Erythroblast (primary cell): Measurements from ENCODE around the gene MYO16.

Experiments
- DNase-seq, 2 experiments: peaks; one replicate each; lab custom pipeline; 2025; lab: John Stamatoyannopoulos, UW
- GATA1 ChIP-seq: IDR thresholded peaks from 2 replicates; pipeline ENCODE4 v1.6.1; 2011; ENCODE audit warnings: low read depth, mild to moderate bottlenecking, control low read depth, low read length, moderate library complexity
- POLR2A ChIP-seq: IDR thresholded peaks from 2 replicates; pipeline ENCODE4 v1.6.1; 2011; ENCODE audit warnings: mild to moderate bottlenecking, low read length

MYO16 gene

DNA sequence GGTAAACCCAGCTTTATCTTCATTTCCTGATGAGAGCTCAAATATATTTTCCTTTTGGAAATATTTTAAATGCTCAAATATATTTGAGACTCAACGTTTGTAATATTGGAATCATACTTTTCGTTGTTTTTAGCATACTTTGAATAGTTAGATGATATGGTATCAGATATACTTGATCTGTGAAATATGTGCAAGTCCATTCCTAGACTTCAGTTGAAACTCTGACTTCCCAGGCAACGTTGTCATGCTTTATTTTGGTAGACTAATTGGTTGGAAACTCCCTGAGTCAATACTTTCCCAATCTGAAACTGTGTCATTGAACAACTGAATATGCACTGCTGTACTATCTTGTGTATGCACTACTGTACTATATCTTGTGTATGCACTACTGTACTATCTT lies 378.5 kb downstream of the MYO16 start:
- no peak for DNase-seq
- TF ChIP-seq POLR2A (no peak), GATA1 (no peak)

DNA sequence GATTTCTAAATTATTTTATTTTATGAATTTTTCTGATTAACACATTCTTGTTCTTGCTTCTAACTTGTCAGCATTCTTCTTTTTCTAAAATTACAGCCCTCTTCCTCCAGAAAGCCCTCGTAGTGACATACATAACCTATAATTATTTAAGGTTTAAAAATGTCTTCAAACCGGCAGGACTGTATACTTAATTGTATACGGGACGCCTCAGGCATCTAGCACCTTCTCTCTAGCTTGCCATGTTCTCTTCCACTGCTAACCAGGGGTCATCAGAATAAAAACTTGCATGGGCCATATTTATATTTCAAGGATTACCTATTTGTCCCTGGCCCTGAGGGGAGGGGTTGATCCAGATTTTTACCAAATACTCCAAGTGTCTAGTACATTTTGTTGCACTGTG lies 380.3 kb downstream of the MYO16 start:
- DNase-seq: no peak
- no peak for TF ChIP-seq POLR2A

DNA sequence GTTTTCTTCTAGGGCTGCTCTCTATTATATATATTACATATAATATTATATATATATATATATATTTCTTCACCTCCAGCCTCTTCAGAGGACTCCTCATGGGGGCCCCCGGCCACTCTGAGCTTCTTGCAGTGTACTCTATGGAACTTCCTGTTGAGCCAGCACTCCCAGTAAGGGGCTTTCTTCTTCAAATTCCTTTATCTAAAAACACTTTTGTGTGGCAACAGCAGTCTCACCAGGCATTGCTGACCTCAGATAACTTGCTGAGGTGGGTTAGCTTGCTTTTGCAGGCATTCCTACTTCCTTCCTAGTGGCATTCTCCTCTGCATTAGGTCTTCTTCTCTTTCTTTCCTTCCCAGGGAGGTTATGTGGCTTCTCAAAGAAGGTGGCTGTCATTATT lies 381.5 kb downstream of the MYO16 start:
- no peak for TF ChIP-seq GATA1
- TF ChIP-seq POLR2A: no peak
- no peak for DNase-seq

DNA sequence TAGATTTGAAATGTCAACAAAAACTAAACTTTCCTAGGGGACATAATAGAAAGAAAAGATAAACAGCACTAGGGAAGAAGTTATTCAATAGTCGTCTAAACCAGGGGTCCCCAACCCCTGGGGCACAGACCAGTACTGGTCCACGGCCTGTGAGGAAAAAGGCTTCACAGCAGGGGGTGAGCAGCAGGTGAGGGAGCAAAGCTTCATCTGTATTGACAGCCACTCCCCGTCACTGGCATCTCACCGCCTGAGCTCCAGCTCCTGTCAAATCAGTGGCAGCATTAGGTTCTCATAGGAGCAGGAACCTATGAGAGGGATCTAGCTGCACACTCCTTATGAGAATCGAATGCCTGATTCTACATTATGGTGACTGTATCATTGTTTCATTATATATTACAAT lies 382.7 kb downstream of the MYO16 start:
- TF ChIP-seq POLR2A: no peak
- TF ChIP-seq GATA1: no peak
- no peak for DNase-seq

DNA sequence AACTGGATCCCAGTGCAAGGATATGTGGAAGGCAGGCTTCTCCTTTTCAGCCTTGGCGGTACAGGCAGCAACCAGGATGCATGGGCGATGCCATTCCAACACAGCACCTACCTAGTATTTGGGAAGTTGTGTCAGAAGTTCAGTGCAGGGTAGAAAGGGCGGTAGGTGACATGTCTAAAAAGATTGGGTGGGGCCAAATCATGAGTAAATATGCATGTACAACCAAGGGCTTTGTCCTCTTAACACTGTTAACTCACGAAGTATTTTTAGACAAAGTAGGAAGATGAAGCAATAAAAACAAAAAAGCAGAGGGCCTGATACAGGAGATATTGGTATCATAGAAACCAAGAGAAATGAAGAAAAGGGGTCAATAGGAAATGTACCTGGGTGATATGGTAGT lies 392.1 kb downstream of the MYO16 start:
- no peak for TF ChIP-seq POLR2A
- TF ChIP-seq GATA1: no peak

DNA sequence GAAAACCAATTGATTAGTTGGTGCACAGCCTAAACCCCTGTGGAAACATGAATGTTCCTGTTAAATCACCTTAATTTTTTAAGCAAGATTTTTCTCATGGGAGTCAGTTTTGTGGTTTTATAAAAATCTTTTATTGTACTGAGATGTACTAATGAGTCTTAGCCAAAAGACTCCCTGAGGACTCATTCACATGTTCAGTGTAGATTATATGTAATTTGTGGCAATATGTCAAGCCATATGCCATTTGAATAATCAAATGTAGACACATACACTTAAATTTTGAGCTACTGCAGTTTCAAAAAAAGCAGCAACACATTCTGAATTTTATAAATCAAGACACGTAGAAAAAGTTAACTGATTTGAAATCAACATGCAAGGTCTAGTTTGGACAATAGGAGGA lies 395.2 kb downstream of the MYO16 start:
- DNase-seq: no peak
- TF ChIP-seq GATA1 (no peak), POLR2A (no peak)

More for the DNA sequence above, 392.1 kb downstream of the MYO16 start:
- no peak for DNase-seq

DNA sequence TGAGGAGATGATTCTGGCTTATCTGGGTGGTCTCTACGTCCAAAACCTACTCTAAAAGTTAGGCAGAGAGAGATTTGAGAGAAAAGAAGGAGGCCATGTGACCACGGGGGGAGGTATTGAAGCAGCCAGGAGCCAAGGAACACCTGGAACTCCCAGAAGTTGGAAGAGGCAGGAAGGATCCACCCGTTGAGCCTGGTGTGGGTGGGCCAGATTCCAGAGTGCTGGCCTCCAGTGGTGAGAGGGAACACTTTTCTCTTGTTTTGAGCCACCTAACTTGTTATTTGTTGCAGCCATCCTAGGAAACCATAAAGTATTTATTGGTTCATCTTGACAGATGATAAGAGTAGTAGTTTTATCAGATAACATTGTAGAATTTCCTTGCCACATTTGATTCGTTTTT lies 396.9 kb downstream of the MYO16 start:
- no peak for TF ChIP-seq GATA1
- no peak for TF ChIP-seq POLR2A
- no peak for DNase-seq

DNA sequence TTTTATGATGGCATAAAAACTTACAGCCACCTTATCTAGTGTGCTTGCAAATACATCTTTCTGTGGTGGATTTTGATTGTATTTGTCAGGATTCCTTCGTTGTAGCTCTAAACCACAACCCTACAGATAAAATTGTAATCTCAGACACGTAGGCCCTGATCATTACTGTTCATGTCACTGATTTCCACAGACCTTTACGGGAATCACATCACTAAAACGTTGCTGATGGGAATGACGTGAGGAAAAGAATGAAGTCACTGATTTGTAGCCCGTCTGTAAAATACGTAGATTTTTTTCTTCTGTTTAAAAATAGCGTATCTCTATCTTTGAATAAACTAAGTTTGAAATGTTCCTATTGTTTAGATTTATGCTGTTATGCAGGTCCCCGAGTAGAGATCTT lies 399.2 kb downstream of the MYO16 start:
- DNase-seq: no peak
- TF ChIP-seq POLR2A: no peak
- no peak for TF ChIP-seq GATA1

DNA sequence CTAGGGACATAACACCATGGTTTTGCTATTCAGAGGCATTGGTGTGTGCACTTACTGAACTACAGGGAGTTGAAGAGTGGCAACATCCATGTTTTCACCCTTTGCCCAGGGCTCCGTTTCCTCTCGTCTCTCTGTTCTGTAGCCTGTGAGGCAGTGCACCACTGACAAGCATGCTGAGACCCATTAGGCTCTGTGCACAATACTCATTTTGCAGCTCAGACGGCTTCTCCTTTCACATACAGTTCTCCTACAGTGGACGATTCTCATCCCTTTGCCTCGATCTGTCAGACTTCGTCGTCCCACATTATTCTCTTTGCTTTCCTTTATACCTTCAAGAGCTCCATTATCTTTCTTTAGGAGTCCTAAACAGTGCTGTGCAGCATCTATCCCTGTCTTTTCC lies 403.7 kb downstream of the MYO16 start:
- DNase-seq: no peak
- TF ChIP-seq POLR2A: no peak
- TF ChIP-seq GATA1: no peak

DNA sequence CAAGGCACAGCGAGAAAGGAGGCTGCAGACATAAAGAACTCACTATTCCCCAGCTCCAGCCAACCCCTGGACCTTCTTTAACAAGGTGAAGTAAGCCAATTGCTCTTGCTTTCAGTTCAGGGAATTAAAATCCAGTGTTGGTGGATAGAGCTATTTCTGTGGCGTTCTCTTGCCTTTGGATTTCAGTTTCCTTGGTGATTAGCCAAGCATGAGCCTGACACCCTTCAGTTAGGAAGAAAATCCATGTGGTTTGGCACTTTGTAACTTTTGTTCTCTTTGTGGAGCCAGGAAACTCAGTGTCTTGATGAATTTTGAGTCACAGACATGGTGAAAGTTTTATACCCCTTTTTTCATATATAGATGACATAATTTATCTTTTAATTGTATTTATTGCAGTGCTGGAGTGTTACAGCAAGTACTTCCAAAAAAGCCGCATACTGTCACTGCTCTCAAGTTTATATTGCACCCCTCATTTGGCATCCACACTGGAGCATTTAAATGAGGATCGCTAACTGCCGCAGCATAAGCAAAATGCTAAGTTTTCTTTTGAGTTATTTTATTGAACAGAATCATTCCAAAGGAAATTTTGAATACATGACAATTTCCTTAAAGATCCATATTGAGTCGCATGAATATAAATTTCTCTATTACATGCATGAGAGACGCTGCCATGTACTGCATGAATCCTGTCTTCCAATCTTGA lies 406.8 kb downstream of the MYO16 start:
- DNase-seq: no peak
- no peak for TF ChIP-seq GATA1
- no peak for TF ChIP-seq POLR2A

DNA sequence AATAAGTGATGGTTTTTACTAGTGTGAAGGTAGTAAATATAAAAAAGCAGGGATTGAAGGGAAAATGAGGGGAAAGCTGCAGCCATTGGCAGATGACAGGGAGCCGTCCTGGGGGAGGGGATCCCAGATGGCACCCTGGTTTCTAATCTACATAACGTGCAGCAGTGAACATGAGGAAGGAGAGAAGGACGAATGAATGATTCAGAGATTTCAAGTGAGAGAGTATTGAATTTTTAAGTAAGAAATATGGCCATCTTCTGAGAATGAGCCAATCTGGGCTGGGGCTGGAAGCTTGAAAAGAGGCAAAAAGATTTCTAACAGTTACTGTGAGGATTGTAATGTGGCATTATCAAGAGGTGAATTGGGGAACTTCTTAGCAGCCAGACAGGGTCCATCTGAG lies 414.2 kb downstream of the MYO16 start:
- TF ChIP-seq POLR2A (no peak), GATA1 (no peak)
- no peak for DNase-seq

DNA sequence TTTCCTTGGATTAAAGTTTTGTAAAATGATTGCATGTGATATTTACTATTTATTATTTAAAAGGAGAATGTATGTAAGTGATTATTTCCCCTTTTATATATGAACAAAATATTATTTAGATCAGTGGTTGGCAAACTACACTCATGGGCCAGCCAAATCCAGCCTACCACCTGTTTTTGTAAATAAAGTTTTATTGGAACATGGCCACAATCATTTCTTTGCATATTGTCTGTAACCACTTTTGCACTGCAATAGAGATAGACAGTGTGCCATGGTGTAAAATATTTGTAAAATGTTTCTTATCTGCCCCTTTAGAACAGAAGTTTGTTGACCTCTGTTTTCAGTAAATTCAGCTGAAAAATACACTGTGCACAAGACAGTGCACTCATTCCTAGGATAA lies 426.4 kb downstream of the MYO16 start:
- TF ChIP-seq POLR2A (no peak), GATA1 (no peak)
- no peak for DNase-seq

DNA sequence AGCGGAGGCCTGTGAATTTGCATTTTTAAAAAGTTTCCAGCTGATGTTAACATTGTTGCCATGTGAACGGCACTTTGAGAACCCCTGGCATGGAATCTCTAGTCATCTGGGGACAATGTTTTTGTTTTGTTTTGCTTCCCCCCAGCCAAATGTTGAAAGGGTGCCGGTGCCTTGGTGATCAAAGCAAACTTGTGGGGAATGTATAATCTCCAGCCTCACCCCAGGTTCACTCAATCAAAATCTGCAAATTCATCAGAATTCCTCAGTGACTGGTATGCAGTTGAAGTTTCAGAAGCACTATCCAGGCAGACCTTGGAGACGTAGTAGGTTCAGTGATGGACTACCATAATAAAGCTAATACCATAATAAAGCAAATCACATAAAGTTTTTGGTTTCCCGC lies 428.7 kb downstream of the MYO16 start:
- DNase-seq: no peak
- TF ChIP-seq POLR2A (no peak), GATA1 (no peak)

DNA sequence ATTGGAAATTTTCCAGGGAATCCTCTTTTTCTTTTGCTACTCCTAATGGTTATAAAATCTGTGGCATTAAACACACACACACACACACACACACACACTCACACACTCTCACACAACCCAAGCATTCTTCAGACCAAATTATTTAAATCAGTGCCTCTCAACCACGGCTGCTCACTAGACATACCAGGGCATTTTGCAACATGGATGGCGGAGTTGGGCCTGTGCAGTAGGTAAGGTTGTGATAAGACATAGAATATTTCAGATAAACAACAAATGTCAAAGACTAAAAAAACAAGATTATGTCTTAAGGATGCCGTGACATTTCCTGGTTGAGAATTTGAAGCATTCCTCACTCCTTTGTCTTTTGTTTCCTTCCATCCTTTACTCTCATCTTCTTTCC lies 443.1 kb downstream of the MYO16 start:
- TF ChIP-seq GATA1: no peak
- TF ChIP-seq POLR2A: no peak
- no peak for DNase-seq

DNA sequence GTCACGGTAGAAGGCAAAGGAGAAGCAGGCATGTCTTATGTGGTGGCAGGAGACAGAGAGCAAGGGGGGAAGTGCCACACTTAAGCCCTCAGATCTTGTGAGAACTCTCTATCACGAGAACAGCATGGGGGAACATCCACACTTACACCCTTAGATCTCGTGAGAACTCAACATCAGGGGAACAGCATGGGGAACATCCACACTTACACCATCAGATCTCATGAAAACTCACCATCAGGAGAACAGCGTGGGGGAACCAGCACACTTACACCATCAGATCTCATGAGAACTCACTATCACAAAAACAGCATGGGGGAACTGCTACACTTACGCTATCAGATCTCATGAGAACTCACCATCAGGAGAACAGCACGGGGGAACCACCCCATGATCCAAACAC lies 445.0 kb downstream of the MYO16 start:
- DNase-seq: no peak
- TF ChIP-seq POLR2A: no peak
- no peak for TF ChIP-seq GATA1
